MM.1S (cell line): Measurements from ENCODE around the gene CARD16.

Source experiments
- CTCF ChIP-seq: fragments of 300-600 bp; sonication (generic); IDR thresholded peaks from 2 replicates; pipeline ENCODE4 v1.5.1; 2016; ENCODE audit warnings: antibody characterized with exemption, low read length, mixed read lengths
- EZH2 ChIP-seq: fragments of 300-600 bp; sonication (generic); optimal IDR thresholded peaks from 2 replicates; pipeline ENCODE3; 2017; ENCODE audit warnings: low read depth, mild to moderate bottlenecking, antibody characterized with exemption, low read length, mixed read lengths

GRCh38 chr11:105049481-105049880 is 4.3 kb upstream of the CARD16 start:
- TF ChIP-seq CTCF = no peak
- no peak for TF ChIP-seq EZH2
